ENCODE data around the gene MMP11. TPM values are rescaled to one million over a fixed set of nuclear protein-coding genes. Genes with fewer than 3 reads are reported as not detected.

Gene MMP11
- polyA plus RNA-seq, 1 of the 3 experiments (the other 2 are of a cell fraction): 64.4 TPM

GRCh38 chr22:23812378-23812777, 39.7 kb downstream of the MMP11 start:
- Histone ChIP-seq H3K4me2 (no peak overlapping the region), H3K9me3 (no peaks in the 10 kb centered on the region), H3K9me2 (no peaks in the 10 kb centered on the region), H2AFZ (ENCODE audit: low read depth) (no peak overlapping the region), H3K4me1 (ENCODE audit: control insufficient read depth in 1 of 2, insufficient read depth in 2 of 2, low read depth in 1 of 2, low read length in 1 of 2) (peaks cover 0 to 8% of the 10 kb centered on the region in 2 experiments; a peak in 1 of 4 replicates), H4K20me1 (ENCODE audit: insufficient read depth) (no peaks in the 10 kb centered on the region), H3K4me3 (ENCODE audit: low read depth in 2 of 2, low read length in 1 of 2) (no peak overlapping the region), H3F3A (replicated peaks; ENCODE audit: insufficient read depth) (peaks cover 7% of the 10 kb centered on the region), H3K36me3 (replicated peaks in 1 of 2; ENCODE audit: control insufficient read depth in 1 of 2, insufficient read depth in 2 of 2, low read length in 1 of 2) (peaks cover 31 to 54% of the 10 kb centered on the region in 2 experiments), H3K9ac (no peak overlapping the region), H3K79me2 (ENCODE audit: insufficient read depth) (no peaks in the 10 kb centered on the region), H3K27me3 (ENCODE audit: insufficient read depth) (no peaks in the 10 kb centered on the region), H3K27ac (ENCODE audit: low read depth in 2 of 2, low read length in 1 of 2) (no peak overlapping the region)
- ChIA-PET CTCF (interaction anchor here (1.0 to 2.7 kb wide), 2 partner anchors 23 to 37 kb away, joined by 4 to 14 read pairs; no protein-coding TSS in a partner anchor), POLR2A (no interaction called here)
- WGBS (ENCODE audit: low lambda C conversion rate): 97% methylated on average over 4 of the region's 4 CpGs
- DNase-seq: no peak
- TF ChIP-seq CTCF (IDR thresholded peaks at IDR 0.05) (no peak), GABPA (IDR thresholded peaks at IDR 0.05; ENCODE audit: low read depth) (no peak), EZH2phosphoT487 (IDR thresholded peaks at IDR 0.05; ENCODE audit: borderline replicate concordance, low read depth) (no peak), GATA2 (CRISPR knock-in tag; IDR thresholded peaks at IDR 0.05) (no peak), SIN3A (IDR thresholded peaks at IDR 0.05; ENCODE audit: borderline replicate concordance, low read depth, low read length) (no peak), FOSL2 (IDR thresholded peaks at IDR 0.05; ENCODE audit: borderline replicate concordance, low read depth) (no peak), SMC3 (IDR thresholded peaks at IDR 0.05; ENCODE audit: low read depth, low read length) (no peak), ZBTB33 (IDR thresholded peaks at IDR 0.05; ENCODE audit: borderline replicate concordance, low read depth) (no peak), RAD21 (IDR thresholded peaks at IDR 0.05; ENCODE audit: low read length) (no peak), RCOR1 (IDR thresholded peaks at IDR 0.05; ENCODE audit: low read length) (no peak), JUND (IDR thresholded peaks at IDR 0.05) (no peak), TEAD4 (IDR thresholded peaks at IDR 0.05; ENCODE audit: borderline replicate concordance, insufficient read depth) (no peak), MXI1 (IDR thresholded peaks at IDR 0.05; ENCODE audit: low read depth, low read length) (no peak), RFX5 (IDR thresholded peaks at IDR 0.05; ENCODE audit: low read length) (no peak), IRF3 (IDR thresholded peaks at IDR 0.05; ENCODE audit: low read depth, low read length) (no peak)

All from SK-N-SH (cell line).